Heart left ventricle (tissue), 13 donors: Measurements from ENCODE around the gene SLC47A2.
"Not testable (repeated sequence)": the region's sequence is repeated elsewhere in the genome, so short reads cannot be mapped to it uniquely, and the experiment has no call there.

Experiments used
- POLR2A ChIP-seq, 2 donors: fragments of 450-650 bp; IDR thresholded peaks; one replicate each; pipeline ENCODE4 v1.6.1; 2017; ENCODE audit warnings: antibody characterized with exemption in 2 of 2, mild to moderate bottlenecking in 2 of 2, moderate library complexity in 2 of 2
- TF ChIP-seq, protein P1 (sequence below), 12 donors: fragments of 200-600 bp; sonication (generic) in 4 of 12; IDR thresholded peaks; one replicate each; pipeline versions ENCODE4 v1.5.0 to v1.8.0; 2018 to 2022; ENCODE audit warnings: antibody characterized with exemption in 12 of 12, mild to moderate bottlenecking in 5 of 12
- donor health status: ischemic (EF 13 %, LVEDD 7.1; RV severe dilation, severe dysfunction).
- donor health status: DM: no; HTN: yes; CAD: no.
- donor health status: DM: no; HTN: no; CAD: no.
- donor health status: ischemic (EF 25% LVEDD 6.9; RV normal size, moderate dysfunction).
- donor health status: ischemic (EF 25% LVEDD 5.7; RV mildly dilated, moderate dysfunction).
- donor health status: ischemic (EF 35%, LVEDD 5.7; RV mildly dilated, moderate dysfunction).
- donor health status: nonischemic (EF 11% LVEDD 7.7; RV severe dilation, severe dysfunction).
- donor health status: DM: yes; HTN: yes; CAD: no.
- donor health status: PGD.
- donor health status: ischemic (EF 29% LVEDD 5.4; RV normal size, mild dysfunction).
- donor health status: nonischemic (EF 23%, LVEDD 6.1; RV moderate dilation, normal function).

DNA sequence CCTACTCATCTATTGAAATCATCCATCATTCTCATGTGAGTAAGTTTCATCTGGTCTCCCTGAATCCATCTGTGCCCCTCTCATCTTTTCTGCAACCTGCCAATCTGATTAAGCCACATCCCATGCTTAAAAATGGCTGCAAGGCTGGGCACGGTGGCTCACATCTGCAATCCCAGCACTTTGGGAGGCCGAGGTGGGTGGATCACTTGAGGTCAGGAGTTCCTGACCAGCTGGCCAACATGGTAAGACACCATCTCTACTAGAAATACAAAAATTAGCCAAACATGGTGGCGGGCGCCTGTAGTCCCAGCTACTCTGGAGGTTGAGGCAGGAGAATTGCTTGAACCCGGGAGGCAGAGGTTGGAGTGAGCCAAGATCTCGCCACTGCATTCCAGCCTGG is 47.6 kb upstream of the SLC47A2 start:
- TF ChIP-seq, protein P1, sequence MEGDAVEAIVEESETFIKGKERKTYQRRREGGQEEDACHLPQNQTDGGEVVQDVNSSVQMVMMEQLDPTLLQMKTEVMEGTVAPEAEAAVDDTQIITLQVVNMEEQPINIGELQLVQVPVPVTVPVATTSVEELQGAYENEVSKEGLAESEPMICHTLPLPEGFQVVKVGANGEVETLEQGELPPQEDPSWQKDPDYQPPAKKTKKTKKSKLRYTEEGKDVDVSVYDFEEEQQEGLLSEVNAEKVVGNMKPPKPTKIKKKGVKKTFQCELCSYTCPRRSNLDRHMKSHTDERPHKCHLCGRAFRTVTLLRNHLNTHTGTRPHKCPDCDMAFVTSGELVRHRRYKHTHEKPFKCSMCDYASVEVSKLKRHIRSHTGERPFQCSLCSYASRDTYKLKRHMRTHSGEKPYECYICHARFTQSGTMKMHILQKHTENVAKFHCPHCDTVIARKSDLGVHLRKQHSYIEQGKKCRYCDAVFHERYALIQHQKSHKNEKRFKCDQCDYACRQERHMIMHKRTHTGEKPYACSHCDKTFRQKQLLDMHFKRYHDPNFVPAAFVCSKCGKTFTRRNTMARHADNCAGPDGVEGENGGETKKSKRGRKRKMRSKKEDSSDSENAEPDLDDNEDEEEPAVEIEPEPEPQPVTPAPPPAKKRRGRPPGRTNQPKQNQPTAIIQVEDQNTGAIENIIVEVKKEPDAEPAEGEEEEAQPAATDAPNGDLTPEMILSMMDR (IDR thresholded peaks at IDR 0.05): not testable (repeated sequence)
- not testable (repeated sequence) for TF ChIP-seq POLR2A (IDR thresholded peaks at IDR 0.05)
